Measurements from ENCODE around the gene HMG20A.
A peak's percentile ranks its signal among the peaks of the same experiment; 100 is the strongest.

The HMG20A gene

DNA sequence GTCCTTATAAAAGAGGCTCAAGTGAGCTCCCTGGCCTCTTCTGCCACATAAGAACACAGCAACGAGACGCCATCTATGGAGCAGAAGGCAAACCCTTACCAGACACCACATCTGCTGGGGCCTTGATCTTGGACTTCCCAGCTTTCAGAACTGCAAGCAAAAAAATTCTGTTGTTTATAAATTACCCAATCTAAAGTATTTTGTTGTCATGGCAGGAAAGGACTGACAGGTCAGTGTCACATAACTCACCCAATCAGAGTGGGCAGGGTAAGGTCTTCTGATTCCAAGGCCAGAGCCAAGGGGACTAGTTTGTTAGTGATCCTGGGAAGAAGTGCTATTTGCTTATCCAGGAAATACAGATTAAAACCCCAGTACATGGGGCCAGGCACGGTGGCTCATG lies 98.9 kb downstream of the HMG20A start:
- DNase-seq (ENCODE audit: low read depth), result peak; percentile 67

DNA sequence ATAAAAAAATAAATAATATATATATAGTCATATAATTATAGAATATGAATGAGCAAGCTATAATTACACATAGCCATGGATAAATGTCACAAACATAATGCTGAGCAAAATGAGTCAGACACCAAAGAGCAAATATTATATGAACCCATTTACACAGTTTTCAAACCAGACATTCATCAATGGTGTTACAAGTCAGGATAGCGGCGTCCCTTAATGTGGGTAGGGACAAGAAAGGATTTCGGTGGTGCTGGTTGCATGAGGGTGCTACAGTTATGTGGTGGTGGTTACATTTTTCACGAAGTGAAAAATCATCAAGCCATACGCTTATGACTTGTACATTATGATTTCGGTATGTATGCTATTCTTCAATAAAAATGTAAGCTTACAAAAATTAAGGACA lies 100.5 kb downstream of the HMG20A start:
- DNase-seq (ENCODE audit: low read depth), result no peak

DNA sequence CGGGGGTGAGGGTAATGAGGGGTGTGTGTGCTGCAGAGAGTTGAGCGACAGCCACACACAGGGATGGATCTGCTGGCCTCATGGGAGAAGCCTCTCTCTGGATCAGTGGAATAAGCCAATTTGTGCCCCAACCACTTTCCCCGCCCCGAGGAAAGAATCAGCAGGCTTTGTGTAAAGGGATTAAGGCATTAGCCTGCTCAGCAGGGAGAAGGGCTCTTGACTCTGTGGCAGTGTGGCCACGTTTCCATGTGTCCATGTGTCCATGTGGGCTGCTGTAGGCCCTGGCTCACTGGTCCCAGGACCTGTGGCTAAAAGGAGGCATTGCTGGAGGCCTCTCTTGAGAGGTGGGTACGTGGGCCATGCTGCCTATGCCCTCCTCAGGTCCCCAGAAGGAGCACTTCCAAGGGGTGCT lies 104.7 kb downstream of the HMG20A start:
- no peak for DNase-seq (ENCODE audit: low read depth)

DNA sequence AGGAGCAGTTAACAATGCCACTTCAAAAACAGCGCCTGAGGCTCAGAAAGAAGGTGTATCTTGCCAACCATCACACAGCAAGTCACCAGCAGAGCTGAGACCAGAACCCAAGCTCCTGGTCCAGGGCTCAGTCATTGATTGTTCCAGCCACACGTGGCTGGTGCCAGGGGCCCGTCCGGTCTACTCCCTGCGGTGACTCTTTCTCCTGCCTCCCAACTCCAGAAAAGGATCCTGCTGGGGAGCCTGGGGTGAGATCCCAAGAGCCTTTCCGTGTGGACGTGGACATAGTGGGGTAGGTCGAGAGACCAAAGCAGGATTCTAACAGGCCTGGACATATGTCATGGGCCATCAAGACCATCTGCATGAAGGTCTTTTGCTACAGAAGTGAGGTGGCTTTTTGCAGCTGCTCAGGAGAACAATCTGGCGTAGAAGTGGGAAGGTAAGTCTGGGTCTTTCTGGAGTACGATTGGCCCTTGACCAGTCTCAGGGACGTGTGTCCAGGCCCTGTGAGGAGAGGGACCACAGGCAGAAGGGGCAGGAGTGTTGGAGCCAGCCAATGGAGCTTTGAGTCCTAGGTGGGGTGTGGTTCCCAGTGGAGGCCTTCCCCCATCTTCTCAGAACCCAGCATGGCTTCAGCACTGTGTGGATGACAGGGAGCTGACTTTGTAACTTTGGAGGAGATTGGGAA lies 105.4 kb downstream of the HMG20A start:
- DNase-seq (ENCODE audit: low read depth), result no peak

DNA sequence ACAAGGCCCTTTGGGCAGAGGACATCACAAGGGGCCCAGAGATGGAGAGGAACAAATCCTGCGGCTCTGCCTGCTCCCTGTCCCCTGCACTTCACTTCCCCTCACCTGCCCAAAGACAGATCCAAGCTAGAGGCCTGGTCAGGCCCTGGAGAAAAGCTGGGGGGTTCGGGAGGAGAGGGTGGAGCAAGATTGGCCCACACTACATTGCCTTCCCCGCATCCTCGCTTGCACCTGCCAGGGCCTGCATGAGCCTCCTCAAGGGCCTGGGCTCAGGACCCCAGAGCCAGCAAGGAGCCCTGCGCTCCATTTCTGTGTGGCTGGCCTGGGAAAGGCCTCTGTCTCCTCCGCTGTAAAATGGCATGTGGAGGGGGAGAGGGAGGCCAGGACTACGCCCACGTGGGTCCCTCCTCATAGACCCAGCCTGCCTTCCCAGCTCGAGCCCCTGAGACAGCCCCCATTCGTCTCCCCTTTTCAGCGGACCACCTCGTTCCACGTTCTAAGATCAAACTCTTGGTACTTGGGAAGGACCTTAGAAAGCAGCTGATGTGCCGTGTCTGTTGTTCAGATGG lies 106.0 kb downstream of the HMG20A start:
- DNase-seq (ENCODE audit: low read depth), result no peak

DNA sequence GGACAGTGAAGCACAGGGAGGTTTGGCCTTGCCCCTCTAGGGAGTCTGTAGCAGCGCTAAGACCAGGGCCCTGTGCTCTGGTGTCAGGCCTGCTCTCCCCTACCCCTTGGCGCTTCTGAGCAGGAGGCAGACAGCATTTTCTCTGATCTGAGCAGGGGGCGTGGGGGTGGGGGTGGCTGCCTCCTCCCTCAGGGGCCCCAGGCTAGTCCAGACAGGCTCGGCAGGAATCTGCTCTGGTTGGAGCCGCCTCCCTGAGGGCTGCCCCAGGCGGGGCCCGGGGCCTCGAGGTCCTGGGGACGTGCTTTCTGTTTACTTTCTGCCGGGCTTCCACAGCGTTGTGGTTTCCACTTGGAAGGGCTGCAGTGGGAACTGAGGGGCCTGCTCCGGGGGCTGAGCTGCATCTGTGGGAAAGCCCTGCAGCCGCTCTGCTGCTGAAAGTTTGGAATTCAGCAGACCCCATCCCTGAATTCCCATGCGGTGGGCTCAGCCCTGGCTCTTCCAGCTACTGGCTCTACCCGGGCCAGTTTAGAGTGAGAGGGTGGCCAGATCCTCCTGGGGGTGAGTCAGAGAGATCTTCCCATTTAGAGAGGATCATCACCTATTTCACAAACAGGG lies 106.6 kb downstream of the HMG20A start:
- DNase-seq (ENCODE audit: low read depth), result peak; percentile 11

DNA sequence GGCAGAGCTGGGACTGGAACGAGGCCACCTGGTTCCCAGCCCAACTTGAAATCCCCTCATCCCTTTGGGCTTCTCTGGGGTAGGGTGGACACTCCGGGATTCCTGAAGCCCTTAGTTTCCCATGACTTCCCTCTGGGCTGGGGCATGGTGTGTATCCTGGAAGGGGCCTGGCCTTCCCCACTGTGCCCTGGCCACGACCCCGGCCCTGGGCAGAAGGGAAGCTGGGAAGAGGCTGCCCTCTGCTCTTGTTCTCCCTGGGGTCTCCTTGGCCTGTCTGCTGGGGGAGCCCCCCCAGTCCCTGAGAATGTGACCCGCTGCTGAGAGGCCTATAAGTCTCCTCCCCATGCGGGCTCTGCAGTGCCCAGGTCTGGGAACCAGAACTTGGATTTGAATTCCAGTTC lies 107.1 kb downstream of the HMG20A start:
- DNase-seq (ENCODE audit: low read depth), result no peak

DNA sequence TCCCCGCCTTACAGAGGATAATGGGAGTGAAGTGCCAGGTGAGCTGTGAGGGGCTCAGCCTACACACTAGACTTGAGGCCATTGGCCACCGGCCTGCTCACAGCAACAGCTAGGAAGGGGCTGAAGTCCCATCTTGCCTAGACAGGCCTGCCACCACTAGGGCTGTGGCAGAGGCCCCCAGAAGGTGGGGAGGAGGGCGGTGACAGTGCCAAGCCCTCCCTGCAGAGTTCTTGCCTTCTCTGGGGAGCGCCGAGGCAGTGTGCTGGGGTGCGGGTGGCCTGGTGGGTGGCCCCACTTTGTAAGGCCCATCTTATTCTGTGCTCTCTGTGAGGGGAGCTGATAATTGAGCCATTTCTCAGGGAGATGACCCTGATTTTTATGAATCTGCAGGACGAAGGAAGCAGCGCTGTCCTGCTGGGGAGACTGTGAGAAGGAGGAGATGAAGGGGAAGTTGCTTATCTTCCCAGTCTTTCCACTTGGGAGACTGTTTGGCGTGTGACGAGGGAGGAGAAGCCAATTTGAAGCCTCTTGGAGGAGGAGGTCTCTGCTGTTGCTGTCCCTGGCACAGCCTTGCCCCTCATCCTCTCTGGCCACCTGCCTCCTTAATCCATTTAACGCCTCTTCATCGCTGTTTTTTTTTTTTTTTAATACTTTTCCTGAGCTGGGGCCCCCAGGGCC lies 107.7 kb downstream of the HMG20A start:
- DNase-seq (ENCODE audit: low read depth), result no peak

DNA sequence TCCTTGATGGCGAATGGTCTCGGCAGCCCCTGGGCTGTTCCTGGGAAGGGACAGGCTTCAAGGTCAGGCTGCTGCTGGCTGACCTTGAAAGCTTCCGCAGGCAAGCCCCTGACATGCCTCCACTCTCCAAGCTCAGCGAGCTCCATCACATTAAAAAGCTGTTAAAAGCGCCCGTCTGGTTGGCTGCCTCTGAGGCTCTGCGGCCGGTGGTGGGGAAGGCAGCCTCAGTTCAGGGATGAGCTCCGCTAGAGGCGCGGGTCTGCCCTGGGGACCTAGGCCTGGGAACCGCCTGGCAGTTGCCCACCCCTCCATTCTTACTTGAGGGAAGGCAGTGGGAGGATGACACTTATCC lies 108.3 kb downstream of the HMG20A start:
- DNase-seq (ENCODE audit: low read depth), result no peak

DNA sequence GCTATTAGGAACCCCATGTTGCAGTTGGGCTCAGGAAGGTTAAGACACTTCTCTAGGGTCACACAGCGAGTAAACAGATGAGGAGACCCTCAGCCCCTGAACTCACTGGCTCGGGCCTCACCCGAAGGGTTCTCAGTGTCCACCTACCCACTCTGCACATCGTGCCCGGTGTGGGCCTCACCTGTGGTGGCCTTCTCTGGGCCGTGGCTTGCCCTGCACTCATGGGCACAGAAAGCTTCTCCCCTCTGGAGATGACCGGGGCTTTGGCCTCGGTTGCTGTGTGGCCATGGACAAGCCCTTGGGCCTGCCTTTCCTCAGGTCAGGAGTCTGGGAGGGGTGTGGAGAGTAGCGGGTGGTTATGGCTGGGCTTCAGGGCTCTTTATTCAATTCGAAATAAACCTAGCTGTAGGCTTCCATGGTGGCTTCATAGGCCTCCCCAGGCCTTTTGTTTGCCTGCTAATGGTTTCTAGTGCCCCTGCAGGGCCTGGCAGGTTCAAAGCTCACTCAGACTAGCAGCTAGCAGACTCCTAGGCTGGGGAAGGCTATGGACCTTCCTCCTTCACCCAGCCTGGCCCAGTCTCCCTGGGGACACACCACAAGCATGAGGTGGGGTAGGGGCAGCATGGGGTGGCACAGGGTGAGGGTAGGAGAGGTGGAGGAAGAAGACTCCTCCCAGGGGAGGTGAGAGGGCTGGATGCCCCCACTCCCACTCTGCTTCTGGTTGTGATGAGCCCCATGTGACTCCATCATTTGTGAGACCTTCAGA lies 108.9 kb downstream of the HMG20A start:
- DNase-seq (ENCODE audit: low read depth), result no peak

DNA sequence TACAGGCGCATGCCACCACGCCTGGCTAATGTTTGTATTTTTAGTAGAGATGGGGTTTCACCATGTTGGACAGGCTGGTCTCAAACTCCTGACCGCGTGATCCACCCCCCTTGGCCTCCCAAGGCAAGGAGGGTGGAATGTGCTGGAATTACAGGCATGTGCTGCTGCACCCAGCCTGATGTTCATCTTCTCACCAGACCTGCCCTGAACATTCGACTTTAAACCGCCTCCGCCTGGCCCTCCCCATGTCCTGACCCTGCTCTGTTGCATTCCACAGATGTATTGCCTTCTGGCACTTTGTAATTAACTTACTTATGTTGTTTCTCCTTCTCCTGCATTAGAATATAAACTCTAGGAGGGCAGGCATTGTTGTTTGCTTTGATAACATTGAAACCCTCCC lies 109.9 kb downstream of the HMG20A start:
- DNase-seq (ENCODE audit: low read depth), result no peak

DNA sequence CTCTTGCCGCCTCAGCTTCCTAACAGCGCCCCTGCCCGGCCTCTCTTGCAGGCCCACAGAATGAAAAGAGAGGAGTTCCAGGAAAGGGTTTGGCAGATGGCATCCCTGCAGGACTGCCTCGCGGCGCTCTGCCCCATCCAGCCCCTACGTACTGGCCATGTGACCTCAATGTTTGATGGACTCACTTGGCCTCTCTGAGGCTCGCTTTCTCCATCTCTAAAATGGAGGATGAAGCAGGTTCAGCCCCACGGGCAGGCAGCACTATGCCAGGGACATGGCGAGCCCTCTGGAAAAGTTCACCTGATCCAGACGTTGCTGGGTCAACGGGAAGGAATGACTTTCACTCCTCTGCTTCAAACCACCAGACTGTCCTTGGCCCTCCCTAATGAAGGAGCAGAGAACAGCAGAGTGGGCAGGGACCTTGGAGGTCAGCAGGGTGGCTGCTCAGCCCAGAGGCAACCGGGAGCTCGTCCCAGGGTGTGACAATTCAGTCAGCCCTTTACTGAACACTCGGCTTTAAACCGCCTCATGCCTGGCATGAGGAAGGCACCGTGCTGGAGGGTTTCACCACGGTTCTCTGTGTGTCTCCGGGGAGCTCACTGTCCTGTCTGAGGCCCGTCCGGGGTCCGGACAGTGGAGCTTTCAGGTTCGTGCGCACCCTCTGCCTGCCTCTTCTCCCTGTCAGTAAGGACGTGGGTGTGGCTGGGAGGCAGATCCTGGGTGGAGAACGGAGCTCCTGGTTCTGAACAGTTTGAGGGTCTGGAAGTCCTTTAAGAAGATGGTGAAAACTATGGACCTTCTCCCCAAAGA lies 110.7 kb downstream of the HMG20A start:
- no peak for DNase-seq (ENCODE audit: low read depth)

DNA sequence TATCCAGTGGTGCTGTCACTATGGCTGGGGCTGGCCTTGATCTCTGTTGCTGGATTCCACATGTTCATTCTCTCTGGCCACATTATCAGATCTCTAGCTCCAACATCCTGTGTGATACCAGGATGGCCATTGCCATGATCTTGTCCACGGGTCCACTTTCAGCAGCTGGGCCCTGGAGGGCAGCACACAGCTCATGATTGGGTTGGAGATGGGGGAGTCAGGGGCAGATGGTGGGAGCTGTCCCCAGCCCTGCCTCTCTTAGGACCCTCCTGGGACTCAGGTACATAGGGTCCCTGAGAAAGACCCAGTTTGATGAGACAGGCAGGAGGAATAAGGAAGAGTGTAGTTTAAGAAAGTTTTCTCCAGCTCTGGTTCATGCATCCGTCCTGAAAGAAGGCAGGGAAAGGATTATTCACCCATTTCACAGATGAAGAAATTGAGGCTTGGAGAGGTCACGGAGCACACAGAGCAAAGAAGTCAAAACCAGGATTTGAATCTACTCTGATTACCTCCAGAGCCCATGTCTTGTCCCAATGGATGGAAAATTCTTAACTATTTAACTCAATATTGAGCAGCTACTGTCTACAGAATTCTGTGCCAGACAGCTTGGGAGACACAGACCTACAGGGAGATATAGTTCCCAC lies 111.5 kb downstream of the HMG20A start:
- no peak for DNase-seq (ENCODE audit: low read depth)

DNA sequence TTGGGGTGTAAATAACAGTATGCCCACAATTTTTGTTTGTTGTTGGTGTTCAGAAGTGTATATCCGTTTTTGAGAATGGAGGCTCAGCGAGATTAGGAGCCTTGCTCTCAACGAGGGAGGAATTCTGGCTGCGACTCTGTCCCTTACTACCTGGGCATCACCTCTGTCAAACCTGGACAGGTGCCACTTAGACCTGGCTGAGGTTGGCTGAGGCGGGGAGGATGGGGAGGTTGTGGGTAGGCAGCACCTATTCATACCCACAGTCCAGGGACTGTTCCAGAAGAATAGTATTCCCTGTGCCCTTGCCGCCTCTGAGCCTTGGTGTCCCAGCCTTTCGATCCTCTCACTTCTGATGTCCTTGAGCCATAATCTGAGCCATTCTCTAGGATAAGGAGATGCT lies 112.2 kb downstream of the HMG20A start:
- no peak for DNase-seq (ENCODE audit: low read depth)

DNA sequence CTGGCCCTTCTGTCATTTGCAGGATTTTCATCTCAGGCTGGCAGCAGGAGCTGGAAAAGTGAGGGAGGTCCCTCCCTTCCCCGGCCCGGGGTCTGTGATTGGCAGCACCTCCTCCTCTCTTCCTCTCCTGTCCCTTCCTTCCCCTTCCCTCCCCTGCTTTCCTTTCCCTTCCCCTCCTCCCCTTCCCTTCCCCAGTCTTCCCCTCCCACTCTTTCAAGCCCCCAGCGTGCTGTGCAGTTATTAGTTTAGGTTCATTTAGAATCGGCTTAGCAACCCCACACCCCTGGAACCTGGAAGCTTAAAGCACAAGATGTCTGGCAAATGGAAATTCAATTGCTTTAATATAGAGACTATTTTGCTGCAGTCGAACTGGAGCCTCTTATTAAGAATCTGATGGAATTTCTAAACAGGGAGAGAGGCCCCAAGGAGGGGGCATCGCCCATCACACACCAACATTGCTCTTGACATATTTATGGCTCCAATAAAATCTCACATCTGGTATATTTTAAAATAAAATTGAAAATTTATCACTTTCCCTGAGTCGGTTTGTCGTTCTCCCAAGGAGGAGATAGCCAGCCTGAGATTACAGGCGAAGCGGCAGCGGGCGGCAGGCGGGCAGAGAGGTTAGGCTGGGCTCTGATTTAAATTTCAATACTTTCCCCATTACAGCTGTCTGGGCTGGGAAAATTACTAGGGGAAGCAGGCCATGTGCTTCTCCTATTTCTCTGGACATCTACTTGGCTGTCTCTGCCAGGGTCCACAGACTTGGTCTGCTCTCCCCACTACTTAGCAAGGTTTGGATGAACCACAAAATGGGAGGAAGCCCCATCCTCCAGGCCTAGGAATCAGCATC lies 113.1 kb downstream of the HMG20A start:
- no peak for DNase-seq (ENCODE audit: low read depth)

All from fibroblast of gingiva (primary cell).